Measurements from ENCODE around the gene GRB2.
A peak's percentile ranks its signal among the peaks of the same experiment; 100 is the strongest.

The GRB2 gene

DNA sequence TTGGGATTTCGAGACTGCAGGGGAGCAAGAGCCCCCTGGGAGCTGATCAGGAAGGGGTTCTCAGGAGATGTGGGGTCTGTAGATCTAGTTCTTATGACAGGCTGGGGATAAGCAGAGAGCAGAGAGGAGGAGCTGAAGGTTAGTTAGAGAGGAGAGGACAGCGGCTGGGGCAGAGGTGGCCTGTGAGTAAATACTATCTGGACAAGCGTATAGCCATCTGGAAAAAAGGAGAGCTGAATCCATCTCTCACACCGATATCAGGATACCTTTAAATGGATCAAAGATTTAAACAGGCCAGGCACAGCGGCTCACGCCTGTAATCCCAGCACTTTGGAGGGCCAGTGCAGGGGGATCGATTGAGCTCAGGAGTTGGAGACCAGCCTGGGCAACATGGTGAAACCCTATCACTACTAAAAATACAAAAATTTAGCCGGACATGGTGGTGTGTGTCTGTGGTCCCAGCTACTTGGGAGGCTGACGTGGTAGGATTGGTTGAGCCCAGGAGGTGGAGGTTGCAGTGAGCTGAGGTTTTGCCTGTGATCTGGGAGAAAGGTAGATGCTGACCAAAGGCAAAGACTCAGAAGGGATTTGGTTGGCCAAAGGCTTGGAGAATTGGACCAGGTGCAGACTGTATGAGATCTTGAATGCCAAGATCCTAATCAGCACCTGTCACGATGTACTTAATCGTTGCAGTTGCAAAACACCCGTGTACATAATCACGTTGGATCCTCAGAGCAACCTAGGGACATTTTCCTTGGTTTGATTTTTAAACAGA, 97.3 kb downstream of the GRB2 start:
- no peaks in the 10 kb centered on the region for H3K27me3 ChIP-seq (ENCODE audit: insufficient read depth, poor library complexity, severe bottlenecking)
- no peak for DNase-seq (ENCODE audit: low read depth in 1 of 2, low spot score in 1 of 2)
- TF ChIP-seq, protein P1, sequence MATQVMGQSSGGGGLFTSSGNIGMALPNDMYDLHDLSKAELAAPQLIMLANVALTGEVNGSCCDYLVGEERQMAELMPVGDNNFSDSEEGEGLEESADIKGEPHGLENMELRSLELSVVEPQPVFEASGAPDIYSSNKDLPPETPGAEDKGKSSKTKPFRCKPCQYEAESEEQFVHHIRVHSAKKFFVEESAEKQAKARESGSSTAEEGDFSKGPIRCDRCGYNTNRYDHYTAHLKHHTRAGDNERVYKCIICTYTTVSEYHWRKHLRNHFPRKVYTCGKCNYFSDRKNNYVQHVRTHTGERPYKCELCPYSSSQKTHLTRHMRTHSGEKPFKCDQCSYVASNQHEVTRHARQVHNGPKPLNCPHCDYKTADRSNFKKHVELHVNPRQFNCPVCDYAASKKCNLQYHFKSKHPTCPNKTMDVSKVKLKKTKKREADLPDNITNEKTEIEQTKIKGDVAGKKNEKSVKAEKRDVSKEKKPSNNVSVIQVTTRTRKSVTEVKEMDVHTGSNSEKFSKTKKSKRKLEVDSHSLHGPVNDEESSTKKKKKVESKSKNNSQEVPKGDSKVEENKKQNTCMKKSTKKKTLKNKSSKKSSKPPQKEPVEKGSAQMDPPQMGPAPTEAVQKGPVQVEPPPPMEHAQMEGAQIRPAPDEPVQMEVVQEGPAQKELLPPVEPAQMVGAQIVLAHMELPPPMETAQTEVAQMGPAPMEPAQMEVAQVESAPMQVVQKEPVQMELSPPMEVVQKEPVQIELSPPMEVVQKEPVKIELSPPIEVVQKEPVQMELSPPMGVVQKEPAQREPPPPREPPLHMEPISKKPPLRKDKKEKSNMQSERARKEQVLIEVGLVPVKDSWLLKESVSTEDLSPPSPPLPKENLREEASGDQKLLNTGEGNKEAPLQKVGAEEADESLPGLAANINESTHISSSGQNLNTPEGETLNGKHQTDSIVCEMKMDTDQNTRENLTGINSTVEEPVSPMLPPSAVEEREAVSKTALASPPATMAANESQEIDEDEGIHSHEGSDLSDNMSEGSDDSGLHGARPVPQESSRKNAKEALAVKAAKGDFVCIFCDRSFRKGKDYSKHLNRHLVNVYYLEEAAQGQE (IDR thresholded peaks at IDR 0.05; ENCODE audit: insufficient replicate concordance, low read depth): no peak
- TF ChIP-seq POLR2AphosphoS5 (IDR thresholded peaks at IDR 0.05; ENCODE audit: low read depth): no peak
- TF ChIP-seq GABPA (IDR thresholded peaks at IDR 0.05; ENCODE audit: low read depth): no peak
- no peak for TF ChIP-seq SPI1 (IDR thresholded peaks at IDR 0.05; ENCODE audit: borderline replicate concordance, low read depth)
- TF ChIP-seq, protein P2, sequence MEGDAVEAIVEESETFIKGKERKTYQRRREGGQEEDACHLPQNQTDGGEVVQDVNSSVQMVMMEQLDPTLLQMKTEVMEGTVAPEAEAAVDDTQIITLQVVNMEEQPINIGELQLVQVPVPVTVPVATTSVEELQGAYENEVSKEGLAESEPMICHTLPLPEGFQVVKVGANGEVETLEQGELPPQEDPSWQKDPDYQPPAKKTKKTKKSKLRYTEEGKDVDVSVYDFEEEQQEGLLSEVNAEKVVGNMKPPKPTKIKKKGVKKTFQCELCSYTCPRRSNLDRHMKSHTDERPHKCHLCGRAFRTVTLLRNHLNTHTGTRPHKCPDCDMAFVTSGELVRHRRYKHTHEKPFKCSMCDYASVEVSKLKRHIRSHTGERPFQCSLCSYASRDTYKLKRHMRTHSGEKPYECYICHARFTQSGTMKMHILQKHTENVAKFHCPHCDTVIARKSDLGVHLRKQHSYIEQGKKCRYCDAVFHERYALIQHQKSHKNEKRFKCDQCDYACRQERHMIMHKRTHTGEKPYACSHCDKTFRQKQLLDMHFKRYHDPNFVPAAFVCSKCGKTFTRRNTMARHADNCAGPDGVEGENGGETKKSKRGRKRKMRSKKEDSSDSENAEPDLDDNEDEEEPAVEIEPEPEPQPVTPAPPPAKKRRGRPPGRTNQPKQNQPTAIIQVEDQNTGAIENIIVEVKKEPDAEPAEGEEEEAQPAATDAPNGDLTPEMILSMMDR (IDR thresholded peaks at IDR 0.05; ENCODE audit: insufficient read depth, low read length): no peak
- peak overlapping the region; percentile 96 for H3K27ac ChIP-seq (replicated peaks)
- no peak overlapping the region for H3K4me3 ChIP-seq (replicated peaks; ENCODE audit: insufficient read depth, low read length)

DNA sequence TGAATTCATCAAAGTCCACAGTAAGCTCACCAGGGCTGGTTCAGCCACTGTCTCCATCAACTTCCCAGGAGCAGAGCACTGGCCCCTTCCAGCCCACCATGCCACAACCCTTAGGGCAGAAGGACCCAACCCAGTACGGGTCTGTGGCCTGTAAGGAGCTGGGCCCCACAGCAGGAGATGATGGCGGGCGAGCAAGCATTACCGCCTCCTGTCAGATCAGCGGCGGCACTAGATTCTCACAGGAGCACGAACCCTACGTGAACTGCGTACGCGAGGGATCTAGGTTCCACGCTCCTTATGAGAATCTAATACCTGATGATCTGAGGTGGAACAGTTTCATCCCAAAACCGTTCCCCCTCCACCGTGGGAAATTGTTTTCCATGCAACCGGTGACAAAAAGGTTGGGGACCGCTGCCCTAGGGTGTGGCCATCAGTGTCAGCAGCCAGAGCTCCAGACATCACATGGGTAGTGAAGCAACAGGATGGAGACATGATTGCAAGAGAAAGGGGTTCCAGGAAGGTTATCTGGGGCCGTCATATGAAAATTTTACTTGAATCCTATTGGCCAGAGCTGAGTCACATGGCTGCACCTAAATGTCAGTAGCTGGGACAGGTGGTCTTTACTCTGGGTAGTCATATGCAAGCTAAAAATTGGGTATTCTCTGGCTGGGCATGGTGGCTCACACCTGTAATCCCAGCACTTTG, 103.8 kb downstream of the GRB2 start:
- peak in 1 of 2 experiments; percentile 58 for DNase-seq (ENCODE audit: low read depth in 1 of 2, low spot score in 1 of 2)
- Histone ChIP-seq H3K27me3 (ENCODE audit: insufficient read depth, poor library complexity, severe bottlenecking) (no peaks in the 10 kb centered on the region), H3K4me3 (replicated peaks; ENCODE audit: insufficient read depth, low read length) (no peak overlapping the region), H3K27ac (replicated peaks) (no peak overlapping the region)
- TF ChIP-seq SPI1 (IDR thresholded peaks at IDR 0.05; ENCODE audit: borderline replicate concordance, low read depth) (no peak), GABPA (IDR thresholded peaks at IDR 0.05; ENCODE audit: low read depth) (no peak), POLR2AphosphoS5 (IDR thresholded peaks at IDR 0.05; ENCODE audit: low read depth) (no peak)
- TF ChIP-seq, protein P1 (IDR thresholded peaks at IDR 0.05; ENCODE audit: insufficient replicate concordance, low read depth): no peak
- TF ChIP-seq, protein P2 (IDR thresholded peaks at IDR 0.05; ENCODE audit: insufficient read depth, low read length): no peak

DNA sequence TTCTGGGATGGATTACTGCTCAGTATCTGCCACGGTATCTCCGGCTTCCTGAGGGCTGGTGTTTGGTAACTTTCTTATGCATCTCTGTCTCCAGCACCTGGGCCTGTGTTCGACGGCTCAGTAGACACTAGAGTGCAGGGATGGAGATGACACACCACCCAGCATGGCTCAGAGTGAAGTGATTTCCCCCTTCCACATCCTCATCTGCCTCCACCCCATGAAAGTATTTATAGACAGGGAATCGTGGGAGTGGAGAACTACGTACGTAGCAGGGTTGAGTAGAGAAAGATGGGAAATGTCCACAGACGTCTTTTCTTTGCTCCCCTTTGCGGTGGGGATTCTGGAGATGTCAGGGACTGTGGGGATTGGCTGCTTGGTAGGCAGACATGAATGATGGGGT, 104.4 kb downstream of the GRB2 start:
- TF ChIP-seq POLR2AphosphoS5 (IDR thresholded peaks at IDR 0.05; ENCODE audit: low read depth) (no peak), SPI1 (IDR thresholded peaks at IDR 0.05; ENCODE audit: borderline replicate concordance, low read depth) (no peak), GABPA (IDR thresholded peaks at IDR 0.05; ENCODE audit: low read depth) (no peak)
- TF ChIP-seq, protein P1 (IDR thresholded peaks at IDR 0.05; ENCODE audit: insufficient replicate concordance, low read depth): no peak
- TF ChIP-seq, protein P2 (IDR thresholded peaks at IDR 0.05; ENCODE audit: insufficient read depth, low read length): no peak

More for the DNA sequence above, 104.4 kb downstream of the GRB2 start:
- Histone ChIP-seq H3K27ac (replicated peaks) (no peak overlapping the region), H3K4me3 (replicated peaks; ENCODE audit: insufficient read depth, low read length) (no peak overlapping the region), H3K27me3 (ENCODE audit: insufficient read depth, poor library complexity, severe bottlenecking) (no peaks in the 10 kb centered on the region)
- no peak for DNase-seq (ENCODE audit: low read depth in 1 of 2, low spot score in 1 of 2)
